ENCODE results near the gene ARHGEF39. TPM values are rescaled to one million over a fixed set of nuclear protein-coding genes. Genes with fewer than 3 reads are reported as not detected.

Gene ARHGEF39
- total RNA-seq, 4 donors from 2014 or later, result 0.88 to 2.2 TPM; not detected in 2

DNA sequence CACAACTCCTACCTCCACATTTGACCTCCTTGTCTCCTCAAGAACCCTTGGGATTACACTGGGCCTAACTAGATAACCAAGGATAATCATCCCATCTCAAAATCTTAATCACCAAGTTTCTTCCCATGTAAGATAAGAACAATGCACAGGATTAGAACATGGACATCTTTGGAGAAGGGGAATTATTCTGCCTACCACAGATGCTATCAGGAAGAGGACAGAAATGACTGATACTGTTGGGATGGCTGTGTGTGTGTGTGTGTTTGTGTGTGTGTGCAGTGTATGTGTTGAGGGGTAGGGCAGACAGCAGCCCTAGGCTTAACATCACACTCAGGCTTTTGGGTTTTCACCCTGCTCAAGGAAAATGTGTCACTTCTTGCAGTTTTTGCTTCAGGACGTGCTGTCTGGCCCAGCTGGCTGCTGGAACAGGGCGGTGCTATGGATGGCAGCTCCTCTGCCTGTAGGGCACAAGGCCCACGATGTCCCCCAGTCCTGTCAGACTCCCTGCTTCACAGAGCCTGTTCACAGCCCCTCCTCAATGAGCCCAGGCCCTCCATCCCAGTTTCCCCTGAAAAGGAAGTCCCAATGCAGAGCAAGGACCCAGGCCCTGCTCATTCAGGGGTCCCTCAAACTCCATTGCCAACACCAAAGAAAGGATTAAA is 16.5 kb upstream of the ARHGEF39 start:
- TF ChIP-seq CTCF (IDR thresholded peaks at IDR 0.05; ENCODE audit: low read depth), result no peak

DNA sequence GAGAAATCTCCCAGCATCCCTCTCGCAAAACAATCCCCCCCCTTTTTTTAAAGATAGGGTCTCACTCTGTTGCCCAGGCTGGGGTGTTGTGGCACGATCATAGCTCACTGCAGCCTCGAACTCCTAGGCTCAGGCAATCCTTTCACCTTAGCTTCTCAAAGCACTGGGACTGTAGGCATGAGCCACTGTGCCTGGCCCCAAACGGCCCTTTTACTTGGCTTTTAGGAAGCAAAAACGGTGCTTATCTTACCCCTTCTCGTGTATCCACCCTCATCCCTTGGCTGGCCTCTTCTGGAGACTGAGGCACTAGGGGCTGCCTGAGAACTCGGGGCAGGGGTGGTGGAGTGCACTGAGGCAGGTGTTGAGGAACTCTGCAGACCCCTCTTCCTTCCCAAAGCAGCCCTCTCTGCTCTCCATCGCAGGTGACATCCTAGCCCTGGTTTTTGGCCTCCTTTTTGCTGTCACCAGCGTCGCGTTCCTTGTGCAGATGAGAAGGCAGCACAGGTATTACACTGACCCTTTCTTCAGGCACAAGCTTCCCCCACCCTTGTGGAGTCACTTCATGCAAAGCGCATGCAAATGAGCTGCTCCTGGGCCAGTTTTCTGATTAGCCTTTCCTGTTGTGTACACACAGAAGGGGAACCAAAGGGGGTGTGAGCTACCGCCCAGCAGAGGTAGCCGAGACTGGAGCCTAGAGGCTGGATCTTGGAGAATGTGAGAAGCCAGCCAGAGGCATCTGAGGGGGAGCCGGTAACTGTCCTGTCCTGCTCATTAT is 15.5 kb upstream of the ARHGEF39 start:
- no peak for TF ChIP-seq CTCF (IDR thresholded peaks at IDR 0.05; ENCODE audit: low read depth)

DNA sequence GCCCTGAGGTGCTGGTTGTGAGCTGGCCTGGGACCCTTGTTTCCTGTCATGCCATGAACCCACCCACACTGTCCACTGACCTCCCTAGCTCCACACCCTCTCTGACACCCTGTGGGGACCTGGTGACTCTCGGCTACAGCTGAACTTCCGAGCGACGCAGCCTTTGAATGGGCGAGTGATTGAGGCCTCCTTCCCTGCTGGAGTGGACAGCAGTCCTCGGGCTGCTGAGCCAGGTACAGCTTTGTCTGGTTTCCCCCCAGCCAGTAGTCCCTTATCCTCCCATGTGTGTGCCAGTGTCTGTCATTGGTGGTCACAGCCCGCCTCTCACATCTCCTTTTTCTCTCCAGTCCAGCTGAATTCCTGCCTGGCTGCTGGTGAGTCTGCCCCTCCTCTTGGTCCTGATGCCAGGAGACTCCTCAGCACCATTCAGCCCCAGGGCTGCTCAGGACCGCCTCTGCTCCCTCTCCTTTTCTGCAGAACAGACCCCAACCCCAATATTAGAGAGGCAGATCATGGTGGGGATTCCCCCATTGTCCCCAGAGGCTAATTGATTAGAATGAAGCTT is 14.9 kb upstream of the ARHGEF39 start:
- TF ChIP-seq CTCF (IDR thresholded peaks at IDR 0.05; ENCODE audit: low read depth), result no peak

DNA sequence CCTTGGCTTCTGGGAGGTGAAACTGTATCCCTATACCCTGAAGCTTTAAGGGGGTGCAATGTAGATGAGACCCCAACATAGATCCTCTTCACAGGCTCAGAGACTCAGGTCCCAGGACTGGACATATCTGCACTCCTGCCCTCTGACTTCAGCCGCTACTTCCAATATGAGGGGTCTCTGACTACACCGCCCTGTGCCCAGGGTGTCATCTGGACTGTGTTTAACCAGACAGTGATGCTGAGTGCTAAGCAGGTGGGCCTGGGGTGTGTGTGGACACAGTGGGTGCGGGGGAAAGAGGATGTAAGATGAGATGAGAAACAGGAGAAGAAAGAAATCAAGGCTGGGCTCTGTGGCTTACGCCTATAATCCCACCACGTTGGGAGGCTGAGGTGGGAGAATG is 14.1 kb upstream of the ARHGEF39 start:
- TF ChIP-seq CTCF (IDR thresholded peaks at IDR 0.05; ENCODE audit: low read depth), result no peak

GRCh38 chr9:35675732-35676392 is 10.9 kb upstream of the ARHGEF39 start:
- no peak for TF ChIP-seq CTCF (IDR thresholded peaks at IDR 0.05; ENCODE audit: low read depth)

GRCh38 chr9:35675204-35675603 is 10.2 kb upstream of the ARHGEF39 start:
- no peak for TF ChIP-seq CTCF (IDR thresholded peaks at IDR 0.05; ENCODE audit: low read depth)

DNA sequence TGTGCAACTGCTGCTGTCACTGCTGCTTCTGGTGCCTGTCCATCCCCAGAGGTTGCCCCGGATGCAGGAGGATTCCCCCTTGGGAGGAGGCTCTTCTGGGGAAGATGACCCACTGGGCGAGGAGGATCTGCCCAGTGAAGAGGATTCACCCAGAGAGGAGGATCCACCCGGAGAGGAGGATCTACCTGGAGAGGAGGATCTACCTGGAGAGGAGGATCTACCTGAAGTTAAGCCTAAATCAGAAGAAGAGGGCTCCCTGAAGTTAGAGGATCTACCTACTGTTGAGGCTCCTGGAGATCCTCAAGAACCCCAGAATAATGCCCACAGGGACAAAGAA is 9.0 kb upstream of the ARHGEF39 start:
- no peak for TF ChIP-seq CTCF (IDR thresholded peaks at IDR 0.05; ENCODE audit: low read depth)

All from subcutaneous adipose tissue (tissue), 4 donors.